ENCODE data around the gene NME5.
"Not testable (repeated sequence)": the region's sequence is repeated elsewhere in the genome, so short reads cannot be mapped to it uniquely, and the experiment has no call there.

The NME5 gene

GRCh38 chr5:138082033-138082432 lies 57.2 kb downstream of the NME5 start:
- DNase-seq (ENCODE audit: low read depth in 1 of 2, low spot score in 1 of 2), result no peak

DNA sequence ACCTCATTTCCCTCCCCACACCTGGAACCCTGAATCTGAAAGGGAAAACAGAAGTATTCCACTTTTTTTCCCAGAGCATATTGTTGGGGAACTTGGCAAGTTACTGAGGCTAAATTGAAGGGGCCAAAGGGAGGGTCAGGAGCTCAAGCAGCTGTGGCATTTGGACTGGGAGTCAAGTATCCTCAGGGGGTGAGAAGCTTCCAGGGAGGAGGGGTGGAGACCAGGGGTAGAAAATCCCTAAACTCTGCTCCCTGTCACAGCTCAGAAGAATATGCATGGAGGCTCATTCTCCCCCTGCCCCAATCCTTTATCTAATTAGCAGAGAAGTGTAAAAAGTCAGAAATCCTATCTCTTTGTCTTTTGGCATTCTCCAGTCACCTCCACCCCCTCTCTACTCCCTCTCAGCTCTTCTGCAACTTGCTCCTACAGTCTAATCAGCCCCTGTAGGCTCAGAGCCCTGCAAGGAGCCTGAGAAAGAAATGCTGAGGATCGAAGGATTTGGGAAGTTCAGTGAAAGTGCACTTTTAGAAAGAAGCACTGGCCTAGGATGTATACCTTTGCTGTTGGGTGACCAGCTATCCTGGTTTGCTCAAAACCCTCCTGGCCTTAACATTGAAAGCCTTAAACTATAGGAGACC lies 61.1 kb downstream of the NME5 start:
- no peak for DNase-seq (ENCODE audit: low read depth in 1 of 2, low spot score in 1 of 2)

- no peak for DNase-seq (ENCODE audit: low read depth in 1 of 2, low spot score in 1 of 2)
Observed at GRCh38 chr5:138077064-138077696, 62.0 kb downstream of the NME5 start.

DNA sequence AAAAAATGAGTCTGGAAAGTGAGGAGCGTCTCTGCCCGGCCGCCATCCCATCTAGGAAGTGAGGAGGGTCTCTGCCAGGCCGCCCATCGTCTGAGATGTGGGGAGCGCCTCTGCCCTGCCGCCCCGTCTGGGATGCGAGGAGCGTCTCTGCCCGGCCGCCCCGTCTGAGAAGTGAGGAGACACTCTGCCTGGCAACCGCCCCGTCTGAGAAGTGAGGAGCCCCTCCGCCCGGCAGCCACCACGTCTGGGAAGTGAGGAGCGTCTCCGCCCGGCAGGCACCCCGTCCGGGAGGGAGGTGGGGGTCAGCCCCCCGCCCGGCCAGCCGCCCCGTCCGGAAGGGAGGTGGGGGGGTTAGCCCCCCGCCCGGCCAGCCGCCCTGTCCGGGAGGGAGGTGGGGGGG lies 69.2 kb downstream of the NME5 start:
- not testable (repeated sequence) for DNase-seq (ENCODE audit: low read depth in 1 of 2, low spot score in 1 of 2)

DNA sequence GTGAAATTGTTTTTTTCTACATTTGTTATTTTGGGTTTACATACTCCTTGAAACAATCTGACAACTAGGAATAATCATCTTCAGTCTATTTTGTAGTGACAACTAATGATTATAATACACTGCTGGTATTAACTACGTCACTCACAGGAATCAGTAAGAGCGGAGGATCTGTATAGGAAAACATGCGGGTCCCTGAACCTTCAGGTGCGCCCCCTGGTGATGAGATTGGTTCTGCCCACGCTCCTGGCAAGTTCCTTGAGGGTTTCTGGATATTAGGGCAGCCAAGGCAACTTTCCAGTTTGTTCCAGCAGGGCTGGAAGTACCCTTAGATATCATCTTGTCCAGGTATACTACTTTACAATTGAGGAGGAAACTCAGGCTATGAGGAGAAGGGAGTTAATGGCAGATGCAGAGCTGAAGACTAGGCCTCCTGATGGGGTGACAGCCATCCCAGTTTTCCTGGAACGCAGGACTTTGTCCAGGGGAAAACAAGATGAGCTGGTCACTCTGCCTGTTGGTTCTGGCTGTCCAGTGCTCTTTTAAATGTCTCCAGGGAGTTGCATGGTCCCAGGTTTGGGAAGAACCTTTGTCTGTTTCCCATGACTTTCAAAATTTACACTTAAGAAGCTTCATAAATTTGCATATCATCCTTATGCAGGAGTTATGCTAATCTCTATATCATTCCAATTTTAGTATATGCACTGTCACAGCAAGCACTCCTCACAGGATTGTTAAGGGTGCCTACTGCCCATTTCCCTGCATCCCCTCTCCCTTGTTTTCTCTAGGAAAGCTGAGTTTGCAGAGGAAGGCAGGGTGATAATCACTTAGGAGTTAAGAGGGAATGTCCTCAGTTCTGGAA lies 70.3 kb downstream of the NME5 start:
- DNase-seq (ENCODE audit: low read depth in 1 of 2, low spot score in 1 of 2), result peak; percentile 44 to 46

- no peak for DNase-seq (ENCODE audit: low read depth in 1 of 2, low spot score in 1 of 2)
Observed at GRCh38 chr5:138067945-138068344, 71.3 kb downstream of the NME5 start.
